Left lobe of liver (tissue), 2 donors: ENCODE results near the gene TOMM40. TPM values are rescaled to one million over a fixed set of nuclear protein-coding genes. Genes with fewer than 3 reads are reported as not detected.
"Not testable (repeated sequence)": the region's sequence is repeated elsewhere in the genome, so short reads cannot be mapped to it uniquely, and the experiment has no call there.

Experiments
- ATAC-seq: fragments of 200-7000 bp; cut with Tn5 transposase; one replicate; pipeline ENCODE4 v1.9.1; 2020; ENCODE audit warnings: mild to moderate bottlenecking, moderate library complexity
- DNase-seq: peaks from one replicate; pipeline ENCODE4 v3.0.0-alpha.2; 2020; ENCODE audit warnings: low spot score
- total RNA-seq: library from RNA; stranded (reverse); gene quantifications from one replicate; pipeline ENCODE4 v1.2.1, GENCODE V29; 2021
- donor health status: DM: no; HTN: no; CAD: no; lungs with moderate emphysema.
- donor health status: DM: no; HTN: yes; CAD: no.

Gene TOMM40
- total RNA-seq, 1 donor from 2014 or later: 28.8 TPM

DNA sequence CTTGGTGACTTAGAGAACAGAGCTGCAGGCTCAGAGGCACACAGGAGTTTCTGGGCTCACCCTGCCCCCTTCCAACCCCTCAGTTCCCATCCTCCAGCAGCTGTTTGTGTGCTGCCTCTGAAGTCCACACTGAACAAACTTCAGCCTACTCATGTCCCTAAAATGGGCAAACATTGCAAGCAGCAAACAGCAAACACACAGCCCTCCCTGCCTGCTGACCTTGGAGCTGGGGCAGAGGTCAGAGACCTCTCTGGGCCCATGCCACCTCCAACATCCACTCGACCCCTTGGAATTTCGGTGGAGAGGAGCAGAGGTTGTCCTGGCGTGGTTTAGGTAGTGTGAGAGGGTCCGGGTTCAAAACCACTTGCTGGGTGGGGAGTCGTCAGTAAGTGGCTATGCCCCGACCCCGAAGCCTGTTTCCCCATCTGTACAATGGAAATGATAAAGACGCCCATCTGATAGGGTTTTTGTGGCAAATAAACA is 33.2 kb downstream of the TOMM40 start:
- ATAC-seq (peak; percentile 66), DNase-seq (peak; percentile 93)

DNA sequence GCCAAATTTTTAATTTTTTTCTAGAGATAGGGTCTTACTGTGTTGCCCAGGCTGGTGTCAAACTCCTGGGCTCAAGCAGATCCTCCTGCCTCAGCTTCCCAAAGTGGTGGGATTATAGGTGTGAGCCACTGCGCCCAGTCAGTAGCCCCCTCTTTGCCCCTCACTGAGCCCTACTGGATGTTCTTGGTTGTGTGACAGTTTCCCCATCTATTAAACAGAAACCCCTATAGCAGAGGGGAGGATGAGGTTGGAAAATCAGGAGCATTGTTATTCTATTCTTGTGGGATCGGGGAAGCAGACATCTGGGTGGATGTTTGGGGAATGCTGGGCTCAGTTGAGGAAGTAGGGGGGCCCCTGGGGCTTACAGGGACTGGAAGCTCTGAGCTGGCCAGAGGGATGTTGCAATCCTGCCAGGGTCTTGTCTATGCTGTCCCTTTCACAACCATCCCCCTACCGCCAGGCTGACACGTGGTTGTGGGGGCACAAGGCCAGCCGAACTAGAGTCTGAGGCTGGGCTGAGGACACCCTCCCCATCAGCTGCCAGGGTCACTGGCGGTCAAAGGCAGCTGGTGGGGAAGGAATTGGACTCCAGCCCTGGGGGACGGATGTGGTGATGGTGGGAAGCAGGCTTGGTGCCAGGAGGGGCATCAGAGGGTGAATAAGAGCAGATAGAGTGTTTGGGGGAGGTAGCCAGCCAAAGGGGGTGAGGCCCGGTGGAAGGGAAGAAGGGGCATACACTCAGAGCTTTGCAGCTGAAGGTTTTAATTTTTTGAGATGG is 34.2 kb downstream of the TOMM40 start:
- DNase-seq (peak; percentile 98), ATAC-seq (peak; percentile 50)

DNA sequence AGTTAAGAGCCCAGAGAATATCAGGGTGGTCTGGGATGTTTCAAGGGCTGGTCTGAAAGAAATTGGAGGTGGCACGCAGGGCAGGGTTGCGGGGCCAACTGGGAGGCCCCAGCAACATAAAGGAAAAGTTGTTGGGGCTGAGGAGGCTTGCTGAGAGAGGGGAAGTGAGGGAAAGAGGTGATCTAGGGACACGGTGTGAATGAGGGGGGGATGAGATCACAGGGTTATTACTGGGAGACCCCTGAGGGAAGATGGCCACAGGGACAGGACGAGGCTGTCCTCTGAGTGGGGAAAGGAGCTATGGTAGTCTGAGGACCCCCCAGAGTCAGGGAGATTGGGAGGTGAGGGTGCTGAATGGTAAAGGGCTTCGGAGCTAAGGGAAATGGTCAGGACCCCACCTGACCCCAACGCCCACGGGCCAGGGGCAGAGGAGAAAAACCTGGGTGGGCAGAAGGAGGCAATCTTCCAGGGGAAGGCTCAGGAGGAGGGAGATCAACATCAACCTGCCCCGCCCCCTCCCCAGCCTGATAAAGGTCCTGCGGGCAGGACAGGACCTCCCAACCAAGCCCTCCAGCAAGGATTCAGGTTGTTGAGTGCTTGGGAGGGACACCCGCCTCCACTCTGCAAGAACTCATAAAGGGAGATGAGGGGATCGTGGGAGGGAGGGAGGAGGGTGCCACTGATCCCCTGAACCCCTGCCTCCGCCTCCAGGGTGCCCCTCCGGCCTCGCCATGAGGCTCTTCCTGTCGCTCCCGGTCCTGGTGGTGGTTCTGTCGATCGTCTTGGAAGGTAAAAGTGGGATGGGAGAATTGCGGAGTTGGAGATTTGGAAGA is 35.4 kb downstream of the TOMM40 start:
- not testable (repeated sequence) for DNase-seq
- ATAC-seq: peak; percentile 41

DNA sequence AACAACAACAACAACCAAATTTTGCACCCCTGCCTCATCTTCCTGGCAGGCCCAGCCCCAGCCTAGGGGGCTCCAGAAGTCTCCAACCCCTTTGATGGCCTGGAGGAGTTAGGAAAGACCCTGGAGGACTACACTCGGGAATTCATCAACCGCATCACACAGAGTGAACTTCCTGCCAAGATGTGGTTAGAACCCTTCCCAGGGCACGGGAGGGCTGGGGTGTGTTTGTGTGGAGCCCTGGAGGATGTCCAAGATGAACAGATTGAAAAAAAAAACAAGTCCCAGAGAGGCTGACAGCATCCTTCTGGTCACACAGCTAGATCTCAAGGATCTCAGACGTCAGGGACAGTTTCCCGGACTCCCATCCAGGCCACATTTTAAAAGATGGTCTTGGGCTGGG is 36.7 kb downstream of the TOMM40 start:
- no peak for ATAC-seq
- DNase-seq: no peak

DNA sequence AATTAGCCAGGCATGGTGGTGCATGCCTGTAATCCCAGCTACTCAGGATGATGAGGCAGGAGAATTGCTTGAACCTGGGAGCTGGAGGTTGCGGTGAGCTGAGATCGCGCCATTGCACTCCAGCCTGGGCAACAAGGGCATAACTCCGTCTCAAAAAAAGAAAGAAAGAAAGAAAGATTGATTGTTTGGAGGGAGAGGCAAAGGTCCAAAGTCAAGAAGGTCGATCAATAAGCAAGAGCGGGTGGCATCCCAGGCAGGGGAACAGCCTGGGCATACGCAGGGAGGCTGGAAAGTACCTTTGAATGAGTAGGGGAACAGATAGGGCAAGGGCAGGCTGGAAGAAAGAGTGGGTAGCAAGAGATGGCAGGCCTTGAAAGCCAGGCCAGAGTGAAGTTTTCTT is 39.0 kb downstream of the TOMM40 start:
- peak; percentile 69 for DNase-seq
- peak; percentile 38 for ATAC-seq

DNA sequence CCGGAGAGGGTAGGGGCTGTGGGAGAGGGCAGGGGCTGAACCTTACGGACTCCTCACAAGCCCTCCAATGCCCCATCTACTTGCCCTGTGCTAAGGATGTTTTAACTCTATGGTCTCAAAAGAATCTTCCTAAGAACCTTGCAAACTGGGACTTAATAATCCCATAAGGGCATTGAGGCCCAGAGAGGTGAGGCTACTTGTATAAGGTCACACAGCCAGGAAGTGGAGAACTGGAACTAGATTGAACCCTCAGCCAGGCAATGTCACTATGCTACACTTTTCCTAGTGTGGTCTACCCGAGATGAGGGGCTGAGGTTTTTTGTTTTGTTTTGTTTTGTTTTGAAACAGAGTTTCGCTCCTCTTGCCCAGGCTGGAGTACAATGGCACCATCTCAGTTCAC is 40.5 kb downstream of the TOMM40 start:
- DNase-seq (no peak), ATAC-seq (no peak)

DNA sequence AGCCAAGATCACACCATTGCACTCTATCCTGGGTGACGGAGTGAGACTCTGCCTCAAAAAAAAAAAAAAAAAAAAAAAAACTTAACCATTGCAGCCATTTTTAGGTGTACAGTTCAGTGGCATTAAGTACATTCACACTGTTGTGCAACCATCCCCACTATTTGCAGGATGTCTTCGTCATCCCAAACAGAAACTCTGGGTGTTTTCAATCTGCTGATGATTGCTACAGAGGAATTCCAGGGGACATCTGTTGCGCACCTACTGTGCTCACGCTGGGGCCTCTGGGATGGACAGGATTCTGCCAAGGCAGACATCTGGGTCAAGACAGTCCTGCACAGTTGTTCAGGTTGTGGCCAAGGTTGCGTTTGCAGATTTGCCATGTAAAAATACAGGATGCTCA is 48.6 kb downstream of the TOMM40 start:
- ATAC-seq (peak; percentile 5), DNase-seq (peak; percentile 77)

DNA sequence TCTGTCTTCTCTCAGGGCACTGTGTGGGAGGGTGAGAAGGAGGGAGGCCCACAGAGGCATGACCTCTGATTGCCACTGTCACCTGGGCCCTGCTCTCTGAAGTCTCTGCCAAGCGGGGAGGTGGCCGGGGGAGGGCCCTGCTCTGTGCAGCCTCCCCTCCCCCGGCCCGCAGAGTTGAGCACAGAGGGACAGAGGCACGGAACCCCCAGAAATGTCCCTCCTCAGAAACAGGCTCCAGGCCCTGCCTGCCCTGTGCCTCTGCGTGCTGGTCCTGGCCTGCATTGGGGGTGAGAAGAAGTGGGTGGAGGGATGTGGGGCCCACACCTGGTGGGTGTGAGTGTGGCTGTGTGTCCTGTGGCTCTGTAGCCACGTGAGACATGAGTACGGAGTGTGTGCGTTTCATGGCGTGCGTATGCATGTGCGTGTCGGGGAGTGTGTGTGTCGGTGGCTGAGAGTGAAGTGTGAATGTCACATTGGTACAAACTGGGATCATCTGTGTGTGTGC is 51.1 kb downstream of the TOMM40 start, which contains the start of gene APOC4:
Gene APOC4, plus strand, starts transcription at position 171 of the 505 bp plus-strand sequence. Its CDS starts 41 bp downstream, at position 212.
- ATAC-seq: peak; percentile 64
- peak; percentile 92 for DNase-seq

DNA sequence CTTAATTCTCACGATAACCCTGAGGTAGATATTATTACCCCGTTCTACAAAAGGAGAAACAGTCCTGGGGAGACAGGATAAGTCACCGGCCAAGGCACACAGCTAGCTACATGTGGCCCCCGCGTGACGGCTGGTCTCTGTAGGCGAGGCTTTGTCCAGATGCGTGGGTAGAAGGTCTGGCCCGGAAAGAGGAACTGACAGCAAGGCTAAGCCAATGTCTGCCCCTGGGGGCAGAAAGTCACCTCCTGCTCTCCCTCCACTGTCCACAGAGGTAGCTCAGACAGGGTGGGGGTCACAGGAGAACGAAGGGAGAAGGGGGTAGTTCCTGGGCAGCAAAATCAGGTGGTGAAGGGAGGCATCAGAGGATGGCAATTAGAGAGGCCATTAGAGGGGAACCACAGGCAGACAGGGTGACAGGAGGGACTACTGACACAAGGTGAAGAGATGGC is 52.8 kb downstream of the TOMM40 start:
- ATAC-seq: peak; percentile 33
- peak; percentile 91 for DNase-seq

DNA sequence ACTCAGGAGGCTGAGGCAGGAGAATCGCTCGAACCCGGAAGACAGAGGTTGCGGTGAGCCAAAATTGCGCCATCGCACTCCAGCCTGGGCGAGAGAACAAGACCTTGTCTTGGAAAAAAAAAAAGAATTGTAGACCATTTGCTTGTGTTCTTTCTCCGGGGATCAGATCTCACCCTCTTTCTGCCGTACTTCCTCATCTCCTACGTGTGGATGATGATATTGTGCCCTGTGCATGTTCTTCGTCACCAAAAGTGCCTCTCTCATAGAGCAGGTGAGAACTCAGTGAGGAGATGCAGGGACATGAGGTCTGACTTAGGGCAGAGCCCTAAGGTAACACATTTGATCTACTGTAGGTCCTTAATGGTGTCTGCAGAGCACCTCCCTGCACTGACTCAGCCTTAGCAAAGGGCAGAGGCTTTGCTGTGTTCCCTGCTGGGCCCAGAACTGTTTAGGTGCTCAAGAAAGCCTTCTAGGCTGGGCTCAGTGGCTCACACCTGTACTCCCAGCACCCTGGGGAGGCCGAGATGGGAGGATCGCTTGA is 56.1 kb downstream of the TOMM40 start:
- DNase-seq: no peak
- ATAC-seq: no peak

DNA sequence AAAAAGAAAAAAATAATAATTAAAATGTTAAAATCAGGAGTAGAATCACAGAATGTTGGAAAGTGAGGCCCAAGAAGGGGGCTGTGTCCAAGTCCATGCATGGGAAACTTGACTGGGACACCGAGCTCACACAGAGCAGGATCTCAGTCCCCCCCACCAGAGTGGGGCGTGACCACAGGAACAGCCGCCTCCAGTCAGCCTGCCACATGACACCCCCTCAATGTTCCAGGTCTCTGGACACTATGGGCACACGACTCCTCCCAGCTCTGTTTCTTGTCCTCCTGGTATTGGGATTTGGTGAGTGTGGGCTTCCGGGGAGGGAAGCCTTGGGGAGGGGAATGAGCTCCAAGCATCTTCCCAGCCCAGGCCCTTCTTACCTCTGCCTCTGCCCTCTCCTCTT is 57.2 kb downstream of the TOMM40 start:
- ATAC-seq (peak; percentile 5), DNase-seq (no peak)

DNA sequence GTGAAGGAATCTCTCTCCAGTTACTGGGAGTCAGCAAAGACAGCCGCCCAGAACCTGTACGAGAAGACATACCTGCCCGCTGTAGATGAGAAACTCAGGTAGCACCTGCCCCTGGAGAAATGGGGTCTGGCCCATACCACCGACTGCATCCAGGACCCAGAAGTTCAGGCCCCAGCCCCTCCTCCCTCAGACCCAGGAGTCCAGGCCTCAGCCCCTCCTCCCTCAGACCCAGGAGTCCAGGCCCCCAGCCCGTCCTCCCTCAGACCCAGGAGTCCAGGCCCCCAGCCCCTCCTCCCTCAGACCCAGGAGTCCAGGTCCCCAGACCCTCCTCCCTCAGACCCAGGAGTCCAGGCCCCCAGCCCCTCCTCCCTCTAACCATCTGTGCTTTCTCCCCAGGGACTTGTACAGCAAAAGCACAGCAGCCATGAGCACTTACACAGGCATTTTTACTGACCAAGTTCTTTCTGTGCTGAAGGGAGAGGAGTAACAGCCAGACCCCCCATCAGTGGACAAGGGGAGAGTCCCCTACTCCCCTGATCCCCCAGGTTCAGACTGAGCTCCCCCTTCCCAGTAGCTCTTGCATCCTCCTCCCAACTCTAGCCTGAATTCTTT is 57.8 kb downstream of the TOMM40 start:
- no peak for ATAC-seq
- DNase-seq: no peak

DNA sequence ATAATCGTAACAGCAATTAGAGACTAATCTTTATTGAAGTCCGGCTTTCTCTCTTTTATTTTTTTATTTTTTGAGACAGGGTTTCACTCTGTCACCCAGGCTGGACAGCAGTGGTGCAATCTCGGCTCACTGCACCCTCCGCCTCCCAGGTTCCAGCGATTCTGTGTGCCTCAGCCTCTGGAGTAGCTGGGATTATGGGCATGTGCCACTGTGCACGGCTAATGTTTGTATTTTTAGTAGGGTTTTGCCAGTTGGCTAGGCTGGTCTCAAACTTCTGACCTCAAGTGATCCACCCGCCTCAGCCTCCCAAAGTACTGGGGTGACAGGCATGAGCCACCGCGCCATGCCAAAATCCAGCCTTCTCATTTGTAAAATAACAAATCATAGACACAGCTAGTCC is 58.5 kb downstream of the TOMM40 start:
- peak; percentile 65 for DNase-seq
- ATAC-seq: peak; percentile 0

DNA sequence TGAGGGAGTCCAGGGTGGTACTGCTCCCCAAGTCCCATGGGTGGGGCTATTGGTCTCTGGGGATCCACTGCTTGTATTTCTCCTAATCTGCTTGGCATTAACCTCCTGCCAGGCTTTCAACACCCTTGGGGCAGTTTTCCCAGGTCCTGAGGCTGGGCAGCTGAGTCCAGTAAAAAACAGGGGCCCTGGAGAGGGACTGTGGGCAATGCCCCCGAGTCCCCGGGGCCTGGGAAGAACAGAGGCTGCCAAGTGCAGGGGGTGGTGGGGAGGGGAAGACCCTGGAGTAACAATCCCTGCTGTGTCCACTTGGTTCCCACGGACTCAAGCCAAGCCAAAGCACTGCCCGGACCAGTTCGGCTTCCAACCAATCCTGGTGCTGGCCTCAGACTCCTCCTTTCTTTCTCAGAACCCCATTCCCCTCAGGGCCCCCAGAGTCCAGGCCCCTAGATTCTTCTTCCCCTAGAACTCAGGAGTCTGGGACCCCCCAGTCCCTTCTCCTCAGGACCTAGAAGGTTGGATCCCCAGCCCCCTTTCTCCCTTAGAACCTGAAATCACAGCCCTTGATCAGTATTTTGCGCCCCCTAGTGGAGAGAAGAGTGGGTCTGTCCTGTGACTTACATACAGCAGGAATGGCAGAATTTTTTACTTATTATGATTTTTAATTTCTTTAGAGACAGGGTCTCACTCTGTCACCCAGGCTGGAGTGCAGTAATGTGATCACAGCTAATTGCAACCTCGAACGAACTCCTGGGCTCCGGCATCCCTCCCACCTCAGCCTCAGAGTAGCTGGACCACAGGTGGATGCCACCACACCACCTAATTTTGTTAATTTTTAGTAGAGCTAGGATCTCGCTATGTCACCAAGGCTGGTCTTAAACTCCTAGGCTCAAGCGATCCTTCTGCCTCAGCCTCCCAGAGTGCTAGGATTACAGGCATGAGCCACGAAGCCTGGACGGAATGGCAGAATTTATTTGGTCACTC is 60.4 kb downstream of the TOMM40 start:
- peak; percentile 43 for ATAC-seq
- DNase-seq: peak; percentile 82

Other genes starting within 250 kb of the TOMM40 start
- gene PVR, start 247.3 kb upstream of the TOMM40 start, total RNA-seq: 29.6 TPM
- gene CEACAM19, start 219.8 kb upstream of the TOMM40 start, total RNA-seq: 5.6 TPM
- not detected for gene CEACAM16, start 192.1 kb upstream of the TOMM40 start, total RNA-seq
- gene BCL3, start 142.5 kb upstream of the TOMM40 start, total RNA-seq: 30.8 TPM
- 14.0 TPM for gene CBLC, start 113.4 kb upstream of the TOMM40 start, total RNA-seq
- gene BCAM, start 82.2 kb upstream of the TOMM40 start, total RNA-seq: 40.7 TPM
- 70.4 TPM for gene NECTIN2, start 45.0 kb upstream of the TOMM40 start, total RNA-seq
- 5,009 TPM for gene APOE, start 14.5 kb downstream of the TOMM40 start, total RNA-seq
- 6,817 TPM for gene APOC1, start 23.4 kb downstream of the TOMM40 start, total RNA-seq
- gene APOC4, start 51.0 kb downstream of the TOMM40 start, total RNA-seq: 297 TPM
- 1,677 TPM for gene APOC2, start 54.8 kb downstream of the TOMM40 start, total RNA-seq
- gene CLPTM1, start 64.1 kb downstream of the TOMM40 start, total RNA-seq: 92.6 TPM
- gene RELB, start 110.2 kb downstream of the TOMM40 start, total RNA-seq: 1.5 TPM
- 50.5 TPM for gene CLASRP, start 147.8 kb downstream of the TOMM40 start, total RNA-seq
- gene ZNF296, start 185.2 kb downstream of the TOMM40 start, total RNA-seq: 0.35 TPM
- 11.7 TPM for gene GEMIN7, start 188.0 kb downstream of the TOMM40 start, total RNA-seq
- 11.3 TPM for gene PPP1R37, start 201.9 kb downstream of the TOMM40 start, total RNA-seq